Central memory CD4-positive, alpha-beta T cell (primary cell): ENCODE measurements around the gene FRY.

Source experiments
- DNase-seq: peaks from one replicate; pipeline ENCODE4 v3.0.0; 2022

Gene FRY

GRCh38 chr13:32017474-32017873 is 14.1 kb upstream of the FRY start:
- DNase-seq, result no peak

GRCh38 chr13:32019612-32020233 is 11.9 kb upstream of the FRY start:
- peak; percentile 7 for DNase-seq

- no peak for DNase-seq
Measured at GRCh38 chr13:32021785-32022184, 9.8 kb upstream of the FRY start.

GRCh38 chr13:32022311-32022710 is 9.3 kb upstream of the FRY start:
- no peak for DNase-seq

GRCh38 chr13:32023096-32023495 is 8.5 kb upstream of the FRY start:
- no peak for DNase-seq

- DNase-seq, result no peak
Measured at GRCh38 chr13:32023698-32024097, 7.9 kb upstream of the FRY start.

- DNase-seq, result no peak
Measured at GRCh38 chr13:32024750-32025149, 6.8 kb upstream of the FRY start.

GRCh38 chr13:32025730-32026129 is 5.8 kb upstream of the FRY start:
- no peak for DNase-seq

GRCh38 chr13:32026623-32027022 is 5.0 kb upstream of the FRY start:
- DNase-seq, result no peak

GRCh38 chr13:32028711-32029110 is 2.9 kb upstream of the FRY start:
- no peak for DNase-seq

GRCh38 chr13:32029684-32030083 is 1.9 kb upstream of the FRY start:
- DNase-seq, result no peak

- DNase-seq, result no peak
Measured at GRCh38 chr13:32031815-32032370, 319 bp downstream of the FRY start.

GRCh38 chr13:32032759-32033158 is 1.2 kb downstream of the FRY start:
- no peak for DNase-seq

- no peak for DNase-seq
Measured at GRCh38 chr13:32033744-32034143, 2.2 kb downstream of the FRY start.

- no peak for DNase-seq
Measured at GRCh38 chr13:32035716-32036115, 4.1 kb downstream of the FRY start.

GRCh38 chr13:32036126-32036695 is 4.6 kb downstream of the FRY start:
- DNase-seq, result no peak

GRCh38 chr13:32036757-32037156 is 5.2 kb downstream of the FRY start:
- DNase-seq, result no peak

- DNase-seq, result no peak
Measured at GRCh38 chr13:32037471-32037870, 5.9 kb downstream of the FRY start.

- no peak for DNase-seq
Measured at GRCh38 chr13:32038343-32038742, 6.8 kb downstream of the FRY start.

- no peak for DNase-seq
Measured at GRCh38 chr13:32039056-32039455, 7.5 kb downstream of the FRY start.

GRCh38 chr13:32039528-32039927 is 8.0 kb downstream of the FRY start:
- no peak for DNase-seq

GRCh38 chr13:32040052-32040642 is 8.6 kb downstream of the FRY start:
- no peak for DNase-seq

GRCh38 chr13:32040689-32041088 is 9.1 kb downstream of the FRY start:
- no peak for DNase-seq

- DNase-seq, result no peak
Measured at GRCh38 chr13:32041429-32041828, 9.9 kb downstream of the FRY start.
